Esophagus squamous epithelium (tissue), 5 donors: ENCODE measurements around the gene PALM. TPM values are rescaled to one million over a fixed set of nuclear protein-coding genes. Genes with fewer than 3 reads are reported as not detected.

ENCODE experiments used
- DNase-seq: peaks from one replicate; lab custom pipeline; 2025; lab: John Stamatoyannopoulos, UW
- H3K27ac ChIP-seq, 4 donors: fragments of 200-600 bp; sonication (generic); one replicate each; pipeline ENCODE4 v1.5.1; 2016 to 2019; ENCODE audit warnings: mild to moderate bottlenecking in 1 of 4
- H3K27me3 ChIP-seq, 4 donors: fragments of 200-600 bp; sonication (generic); 1 replicate in 3 of 4; 2 replicates in 1 of 4; pipeline versions ENCODE4 v1.5.1 to v1.6.0; 2017 to 2021; ENCODE audit warnings: antibody characterized with exemption in 1 of 4
- H3K36me3 ChIP-seq, 3 donors: fragments of 200-600 bp; sonication (generic); one replicate each; pipeline ENCODE4 v1.5.1; 2016 to 2019
- H3K4me1 ChIP-seq, 3 donors: fragments of 200-600 bp; sonication (generic); one replicate each; pipeline ENCODE4 v1.5.1; 2017 to 2019
- H3K4me3 ChIP-seq, 4 donors: fragments of 200-600 bp; sonication (generic); 1 replicate in 3 of 4; 2 replicates in 1 of 4; pipeline ENCODE4 v1.5.1; 2016 to 2019; ENCODE audit warnings: mild to moderate bottlenecking in 2 of 4, moderate library complexity in 1 of 4
- H3K9me3 ChIP-seq, 3 donors: fragments of 200-600 bp; sonication (generic); one replicate each; pipeline ENCODE4 v1.5.1; 2016 to 2019
- CTCF ChIP-seq, 6 experiments: fragments of 450-650 bp in 4 of 6; fragments of 200-600 bp in 2 of 6; sonication (generic) in 2 of 6; IDR thresholded peaks; one replicate each; pipeline ENCODE4 v1.5.1; 2016 to 2019; ENCODE audit warnings: antibody characterized with exemption in 6 of 6, mild to moderate bottlenecking in 4 of 6, moderate library complexity in 4 of 6
- POLR2A ChIP-seq, 4 donors: fragments of 450-650 bp; IDR thresholded peaks; one replicate each; pipeline ENCODE4 v1.6.1; 2017; ENCODE audit warnings: antibody characterized with exemption in 4 of 4, mild to moderate bottlenecking in 4 of 4, moderate library complexity in 3 of 4
- WGBS, 2 donors: methylation state at CpG; one replicate each; pipeline ENCODE4 v1.1.5; 2018; 5-methylcytosine and 5-hydroxymethylcytosine counted together
- intact Hi-C: fragments of 100-400 bp; cut with DNase I; formaldehyde crosslinking; loops from one replicate; pipeline ENCODE4 v1.15.0; 2022
- total RNA-seq, 4 donors: library from RNA; depleted of rRNA; stranded (reverse); fragments of >200 nt; gene quantifications; one replicate each; pipeline ENCODE4 v1.1.0, GENCODE V29; 2016
- donor health status: DM: yes; HTN: yes; CAD: no.

PALM gene
- total RNA-seq, 4 donors from 2014 or later: 2.6 to 19.3 (median 6.5) TPM

DNA sequence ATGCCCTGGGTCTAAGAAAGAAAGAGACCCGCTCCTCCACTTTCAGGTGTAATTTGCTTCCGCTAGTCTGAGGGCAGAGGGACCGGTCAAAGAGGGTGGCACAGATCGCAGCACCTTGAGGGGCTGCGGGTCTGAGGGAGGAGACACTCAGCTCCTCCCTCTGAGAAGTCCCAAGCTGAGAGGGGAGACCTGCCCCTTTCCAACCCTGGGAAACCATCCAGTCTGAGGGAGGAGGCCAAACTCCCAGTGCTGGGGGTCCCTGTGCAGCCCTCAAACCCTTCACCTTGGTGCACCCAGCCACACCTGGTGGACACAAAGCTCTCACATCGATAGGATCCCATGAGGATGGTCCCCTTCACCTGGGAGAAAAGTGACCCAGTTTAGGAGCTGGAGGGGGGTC, 55.1 kb downstream of the PALM start:
- WGBS, 2 donors: 82 to 90% methylated on average over 2 of the region's 6 CpGs
- intact Hi-C loops: loop anchor here (10.0 kb wide), 1 partner anchor 211 kb away; no protein-coding TSS in a partner anchor
- H3K36me3 ChIP-seq: no peaks in the 10 kb centered on the region
- no peak for DNase-seq
- H3K27ac ChIP-seq: no peak overlapping the region
- TF ChIP-seq CTCF (IDR thresholded peaks at IDR 0.05): no peak
- no peaks in the 10 kb centered on the region for H3K4me1 ChIP-seq
- peaks cover 0 to 3% (median 0%) of the 10 kb centered on the region in 3 donors for H3K9me3 ChIP-seq
- H3K27me3 ChIP-seq: peaks cover 0 to 14% (median 0%) of the 10 kb centered on the region in 4 donors
- no peak overlapping the region for H3K4me3 ChIP-seq

- TF ChIP-seq POLR2A (IDR thresholded peaks at IDR 0.05) (no peak), CTCF (IDR thresholded peaks at IDR 0.05) (no peak)
- no peaks in the 10 kb centered on the region for H3K4me1 ChIP-seq
- intact Hi-C loops: loop anchor here (10.0 kb wide), 1 partner anchor 210 kb away; no protein-coding TSS in a partner anchor
- no peak overlapping the region for H3K27ac ChIP-seq
- 60 to 81% methylated on average over 1 to 6 of the region's 12 CpGs for WGBS, 2 donors
- no peaks in the 10 kb centered on the region for H3K9me3 ChIP-seq
- no peak overlapping the region for H3K4me3 ChIP-seq
- peaks cover 0 to 15% (median 0%) of the 10 kb centered on the region in 4 donors for H3K27me3 ChIP-seq
- no peaks in the 10 kb centered on the region for H3K36me3 ChIP-seq
- DNase-seq: no peak
Measured at GRCh38 chr19:764301-764700, 55.6 kb downstream of the PALM start.

DNA sequence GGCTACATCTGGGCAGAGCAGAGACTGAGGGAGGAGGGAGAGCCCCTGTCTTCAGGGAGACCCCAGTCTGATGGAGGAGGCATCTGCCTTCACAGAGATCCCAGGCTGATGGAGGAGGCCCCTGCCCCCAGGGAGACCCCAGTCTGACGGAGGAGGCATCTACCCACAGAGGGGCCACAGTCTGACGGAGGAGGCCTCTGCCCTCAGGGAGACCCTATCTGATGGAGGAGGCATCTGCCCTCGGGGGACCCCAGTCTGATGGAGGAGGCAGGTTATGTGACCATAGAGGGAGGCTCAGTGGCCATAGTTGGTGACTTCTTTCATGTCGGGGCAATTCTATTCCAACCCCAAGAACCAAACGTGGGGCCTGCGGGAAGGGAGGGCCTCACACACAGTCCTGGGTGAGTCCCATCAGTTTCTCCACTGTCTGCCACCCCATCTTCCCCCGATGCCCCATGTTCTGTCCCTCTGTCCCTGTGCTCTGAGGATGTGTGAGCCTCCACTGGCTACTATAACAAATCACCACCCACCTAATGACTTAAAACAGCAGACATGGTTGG, 56.5 kb downstream of the PALM start:
- Histone ChIP-seq H3K27me3 (peaks cover 0 to 15% (median 0%) of the 10 kb centered on the region in 4 donors), H3K4me1 (peaks cover 0 to 6% (median 0%) of the 10 kb centered on the region in 3 donors), H3K36me3 (no peaks in the 10 kb centered on the region), H3K9me3 (no peaks in the 10 kb centered on the region), H3K27ac (no peak overlapping the region), H3K4me3 (no peak overlapping the region)
- TF ChIP-seq POLR2A (IDR thresholded peaks at IDR 0.05) (no peak), CTCF (IDR thresholded peaks at IDR 0.05) (no peak)
- WGBS, 2 donors: 70 to 82% methylated on average over 6 of the region's 7 CpGs
- DNase-seq: no peak
- intact Hi-C loops: loop anchor here (10.0 kb wide), 1 partner anchor 210 kb away; no protein-coding TSS in a partner anchor

DNA sequence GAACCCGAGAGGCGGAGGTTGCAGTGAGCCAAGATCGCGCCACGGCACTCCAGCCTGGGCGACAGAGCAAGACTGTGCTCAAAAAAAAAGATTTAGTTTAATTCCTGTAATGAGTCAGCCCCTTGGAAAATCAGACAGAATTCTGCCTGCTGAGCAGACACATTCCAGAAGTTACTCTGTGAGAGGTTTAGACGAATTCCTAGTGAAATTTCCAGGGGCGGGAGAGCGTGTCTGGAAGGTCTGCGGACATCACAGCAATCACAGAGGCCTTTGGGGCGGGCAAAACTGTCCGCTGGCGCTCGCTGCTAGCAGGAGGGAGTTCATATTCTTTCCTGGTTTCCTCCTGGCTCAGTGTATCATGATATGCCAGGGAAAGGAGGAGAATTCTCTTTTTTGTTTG, 59.7 kb downstream of the PALM start:
- Histone ChIP-seq H3K27ac (peak overlapping the region in 1 of 4 donors; percentile 17), H3K36me3 (no peaks in the 10 kb centered on the region), H3K4me3 (no peak overlapping the region), H3K9me3 (no peaks in the 10 kb centered on the region), H3K27me3 (peaks cover 0 to 15% (median 0%) of the 10 kb centered on the region in 4 donors), H3K4me1 (peaks cover 0 to 16% (median 0%) of the 10 kb centered on the region in 3 donors)
- no peak for DNase-seq
- 47 to 60% methylated on average over 11 to 14 of the region's 14 CpGs for WGBS, 2 donors
- intact Hi-C loops: loop anchor here (10.0 kb wide), 1 partner anchor 206 kb away; no protein-coding TSS in a partner anchor
- TF ChIP-seq CTCF (IDR thresholded peaks at IDR 0.05) (no peak), POLR2A (IDR thresholded peaks at IDR 0.05) (no peak)

DNA sequence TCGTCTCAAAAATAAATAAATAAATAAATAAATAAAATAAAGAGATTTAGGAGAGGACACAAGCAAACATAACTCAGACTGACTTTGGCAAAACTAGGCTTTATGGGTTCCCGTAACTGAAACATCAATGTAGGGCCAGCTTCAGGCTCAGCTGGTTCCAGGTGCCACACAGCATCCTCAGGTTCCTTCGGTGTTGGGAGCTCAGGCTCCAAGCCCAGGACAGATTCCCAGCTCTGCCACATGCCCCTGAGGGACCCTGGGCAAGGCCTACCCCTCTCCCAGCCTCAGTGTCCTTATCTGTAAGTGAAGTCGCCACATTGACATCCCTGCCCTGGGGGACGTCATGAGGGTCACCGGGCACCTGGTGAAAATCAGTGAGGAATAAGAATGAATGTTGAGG, 60.9 kb downstream of the PALM start:
- no peak for DNase-seq
- Histone ChIP-seq H3K27me3 (peaks cover 0 to 9% (median 0%) of the 10 kb centered on the region in 4 donors), H3K4me3 (no peak overlapping the region), H3K36me3 (no peaks in the 10 kb centered on the region), H3K9me3 (no peaks in the 10 kb centered on the region), H3K4me1 (peaks cover 0 to 16% (median 0%) of the 10 kb centered on the region in 3 donors), H3K27ac (no peak overlapping the region)
- 71 to 77% methylated on average over 2 to 3 of the region's 6 CpGs for WGBS, 2 donors
- intact Hi-C loops: loop anchor here (5.0 to 10.0 kb wide), 3 partner anchors 85 to 205 kb away; partner anchors contain the start of genes CFD and ELANE
- no peak for TF ChIP-seq POLR2A (IDR thresholded peaks at IDR 0.05)
- no peak for TF ChIP-seq CTCF (IDR thresholded peaks at IDR 0.05)
